WTC11 (cell line): Measurements from ENCODE around the gene FOXC2. TPM values are rescaled to one million over a fixed set of nuclear protein-coding genes. Genes with fewer than 3 reads are reported as not detected.

Experiments
- ATAC-seq: fragments of 200-7000 bp; cut with Tn5 transposase; 2 replicates; pipeline ENCODE4 v1.10.0; 2021; ENCODE audit warnings: mild to moderate bottlenecking, moderate library complexity
- CTCF ChIA-PET: fragments of 300-600 bp; sonication (Branson Sonifier 250); formaldehyde crosslinking; loops from one replicate; lab custom pipeline; 2021; ENCODE audit warnings: antibody characterized with exemption; lab: Charles Lee
- POLR2A ChIA-PET: fragments of 350-600 bp; sonication (Branson Sonifier 250); formaldehyde crosslinking; loops from one replicate; lab custom pipeline; 2021; ENCODE audit warnings: antibody characterized with exemption; lab: Charles Lee
- DNase-seq: peaks from one replicate; pipeline ENCODE4 v3.0.0; 2021; ENCODE audit warnings: low spot score
- H3K27ac Mint-ChIP-seq: 2 replicates; pipeline ENCODE4 v1.8.0; 2021; ENCODE audit warnings: mixed read lengths
- H3K27me3 Mint-ChIP-seq: 2 replicates; pipeline ENCODE4 v1.8.0; 2021; ENCODE audit warnings: low read depth, mild to moderate bottlenecking, moderate library complexity, mixed read lengths
- H3K36me3 Mint-ChIP-seq: 2 replicates; pipeline ENCODE4 v1.8.0; 2021; ENCODE audit warnings: mixed read lengths
- H3K4me1 Mint-ChIP-seq: 2 replicates; pipeline ENCODE4 v1.8.0; 2022; ENCODE audit warnings: mixed read lengths
- H3K4me3 Mint-ChIP-seq: 2 replicates; pipeline ENCODE4 v1.8.0; 2021; ENCODE audit warnings: mild to moderate bottlenecking, moderate library complexity, mixed read lengths
- H3K9me3 Mint-ChIP-seq: 2 replicates; pipeline ENCODE4 v1.8.0; 2021; ENCODE audit warnings: mixed read lengths
- AR ChIP-seq: fragments of 250-450 bp; sonication (Bioruptor Pico); IDR thresholded peaks from 2 replicates; pipeline ENCODE4 v1.9.0; 2021; ENCODE audit warnings: mild to moderate bottlenecking
- ARID4B ChIP-seq: sonication (generic); formaldehyde crosslinking; IDR thresholded peaks from 2 replicates; pipeline ENCODE4 v1.8.0; 2023; ENCODE audit warnings: missing genetic modification reagents, mild to moderate bottlenecking, borderline replicate concordance
- FOXP4 ChIP-seq: sonication (generic); formaldehyde crosslinking; IDR thresholded peaks from 2 replicates; pipeline ENCODE4 v1.8.0; 2022; ENCODE audit warnings: mild to moderate bottlenecking, missing genetic modification reagents
- GTF2I ChIP-seq: fragments of 250-450 bp; sonication (Bioruptor Pico); conservative IDR thresholded peaks from 2 replicates; pipeline ENCODE4 v1.4.0; 2021; ENCODE audit warnings: mild to moderate bottlenecking
- RORB ChIP-seq: fragments of 250-450 bp; sonication (Bioruptor Pico); IDR thresholded peaks from 2 replicates; pipeline ENCODE4 v1.9.0; 2021; ENCODE audit warnings: mild to moderate bottlenecking
- total RNA-seq: library from RNA; stranded (reverse); gene quantifications from 3 replicates; pipeline ENCODE4 v1.2.3, GENCODE V29; 2021

Gene FOXC2
- total RNA-seq, 1 experiment from 2014 or later = 0.28 TPM

GRCh38 chr16:86579268-86580062 lies 12.8 kb downstream of the FOXC2 start (continued):
- TF ChIP-seq ARID4B (CRISPR knock-in tag) (no peak), FOXP4 (CRISPR knock-in tag) (no peak), GTF2I (CRISPR knock-in tag) (no peak), RORB (CRISPR knock-in tag) (no peak)

GRCh38 chr16:86580063-86580790 lies 13.6 kb downstream of the FOXC2 start:
- ChIA-PET POLR2A (no interaction called here), CTCF (interaction anchor here (0.6 to 2.0 kb wide), 3 partner anchors 16 to 294 kb away, joined by 3 to 8 read pairs (median 3); no protein-coding TSS in a partner anchor)
- DNase-seq = no peak
- no peak for ATAC-seq
- Mint-ChIP-seq H3K9me3 (no peaks in the 10 kb centered on the region), H3K27me3 (peaks cover 83% of the 10 kb centered on the region), H3K36me3 (no peaks in the 10 kb centered on the region), H3K27ac (no peak overlapping the region), H3K4me1 (peaks cover 30% of the 10 kb centered on the region), H3K4me3 (peak overlapping the region; percentile 82)
- TF ChIP-seq AR (CRISPR knock-in tag) = no peak
- TF ChIP-seq ARID4B (CRISPR knock-in tag) = 0 out of 2 replicates have a peak, but pooled peaks have one; percentile 26
